Measurements from ENCODE around the gene KITLG.
"Not testable (repeated sequence)": the region's sequence is repeated elsewhere in the genome, so short reads cannot be mapped to it uniquely, and the experiment has no call there.

The KITLG gene, protein sequence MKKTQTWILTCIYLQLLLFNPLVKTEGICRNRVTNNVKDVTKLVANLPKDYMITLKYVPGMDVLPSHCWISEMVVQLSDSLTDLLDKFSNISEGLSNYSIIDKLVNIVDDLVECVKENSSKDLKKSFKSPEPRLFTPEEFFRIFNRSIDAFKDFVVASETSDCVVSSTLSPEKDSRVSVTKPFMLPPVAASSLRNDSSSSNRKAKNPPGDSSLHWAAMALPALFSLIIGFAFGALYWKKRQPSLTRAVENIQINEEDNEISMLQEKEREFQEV

DNA sequence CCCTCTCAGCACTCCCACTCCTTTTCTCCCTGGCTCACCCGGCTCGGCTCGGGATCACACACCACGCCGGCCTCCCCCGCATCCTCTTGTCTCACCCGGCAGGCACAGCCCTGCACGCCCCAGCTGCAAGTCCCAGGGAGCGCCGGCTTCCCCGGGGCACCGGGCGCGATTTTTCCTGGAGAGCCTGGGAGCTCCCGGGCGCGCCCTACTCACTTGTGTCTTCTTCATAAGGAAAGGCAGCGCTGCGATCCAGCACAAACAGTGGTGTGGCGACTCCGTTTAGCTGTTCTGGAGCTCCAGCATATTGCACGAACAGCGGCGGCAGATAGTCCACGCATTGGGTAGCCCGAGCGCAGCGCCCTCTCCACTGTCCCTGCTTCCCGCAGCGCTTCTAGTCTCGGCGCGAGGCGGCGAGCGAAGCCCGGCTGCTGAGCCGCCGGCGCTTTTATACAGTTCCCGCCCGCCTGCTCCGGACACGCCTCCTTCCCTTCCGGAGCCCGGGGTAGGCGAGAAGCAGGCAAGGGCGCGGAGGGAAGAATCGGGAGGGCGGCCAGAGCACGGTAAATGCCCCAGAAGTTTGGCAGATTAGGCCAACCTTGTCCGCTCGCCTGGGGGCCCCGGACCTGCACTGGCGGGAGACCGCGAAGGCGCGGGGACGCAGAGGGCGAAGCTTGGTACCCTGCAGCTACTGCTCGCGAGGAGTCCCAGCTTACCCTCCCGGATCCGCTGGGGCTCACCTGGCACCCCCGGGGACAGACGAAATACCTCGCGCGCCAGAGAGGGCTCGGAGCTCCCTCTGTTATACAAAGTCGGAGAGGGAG is at the start of gene KITLG:
Gene KITLG, minus strand, starts transcription at position 421 of the 821 bp plus-strand sequence. Its CDS starts 193 bp downstream, at position 228.
- Mint-ChIP-seq H3K36me3 (no peaks in the 10 kb centered on the region), H3K27ac (no peak within 1 kb of the TSS), H3K27me3 (peaks cover 31% of the 10 kb centered on the region), H3K4me3 (peak within 1 kb of the TSS; percentile 8), H3K9me3 (no peaks in the 10 kb centered on the region), H3K4me1 (peaks cover 8% of the 10 kb centered on the region)

DNA sequence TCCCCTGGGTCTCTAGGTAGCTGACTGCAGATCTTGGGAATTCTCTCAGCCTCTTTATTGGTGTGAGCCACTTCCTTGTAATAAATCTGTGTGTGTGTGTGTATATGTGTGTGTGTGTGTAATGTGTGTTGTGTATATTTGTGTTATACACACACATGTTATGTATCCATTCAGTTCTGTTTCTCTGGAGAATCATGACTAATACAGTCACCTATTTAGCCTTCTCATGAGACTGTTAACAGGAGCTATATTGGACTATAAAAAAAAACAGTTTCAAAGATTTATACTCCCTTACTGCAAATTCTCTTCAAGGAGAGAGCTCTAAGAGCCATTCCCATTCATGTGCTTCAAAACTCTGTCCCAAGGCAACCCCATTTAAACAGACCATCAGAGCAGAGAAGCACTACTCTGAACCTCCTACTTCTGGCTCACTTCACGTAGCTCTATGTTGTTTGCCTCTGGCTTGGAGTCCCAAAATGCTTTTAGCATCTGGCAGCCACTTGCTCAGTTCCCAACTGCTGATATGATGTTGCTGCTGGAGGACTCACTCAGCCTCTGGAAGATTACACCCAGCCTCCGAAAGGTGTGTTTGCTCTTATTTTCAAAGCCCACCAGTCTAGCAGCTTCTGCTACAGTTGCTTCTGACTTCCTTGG is 48.7 kb upstream of the KITLG start:
- Mint-ChIP-seq H3K9me3 (no peaks in the 10 kb centered on the region), H3K4me3 (no peak overlapping the region), H3K4me1 (no peaks in the 10 kb centered on the region), H3K27ac (no peak overlapping the region), H3K27me3 (no peaks in the 10 kb centered on the region), H3K36me3 (no peaks in the 10 kb centered on the region)

DNA sequence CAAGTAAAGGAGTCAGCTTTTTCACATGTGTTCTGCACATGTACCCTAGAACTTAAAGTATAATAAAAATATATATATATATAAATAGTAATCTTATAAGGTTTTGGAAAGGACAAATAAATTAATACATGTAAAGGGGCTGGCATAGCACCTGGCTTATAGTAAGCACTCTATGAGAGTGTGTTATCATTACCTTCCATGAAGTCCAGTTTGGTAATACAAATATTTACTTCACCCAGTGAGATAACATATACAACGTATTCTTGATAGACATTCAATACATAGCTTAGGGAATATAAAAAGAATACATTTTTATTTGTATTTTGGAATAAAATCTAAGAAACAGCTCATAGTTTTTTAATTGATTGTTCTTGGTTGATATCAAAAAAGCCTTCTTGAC is 47.8 kb upstream of the KITLG start:
- not testable (repeated sequence) for H3K27me3 Mint-ChIP-seq, H3K4me1 Mint-ChIP-seq, H3K9me3 Mint-ChIP-seq, H3K27ac Mint-ChIP-seq, H3K36me3 Mint-ChIP-seq, H3K4me3 Mint-ChIP-seq

DNA sequence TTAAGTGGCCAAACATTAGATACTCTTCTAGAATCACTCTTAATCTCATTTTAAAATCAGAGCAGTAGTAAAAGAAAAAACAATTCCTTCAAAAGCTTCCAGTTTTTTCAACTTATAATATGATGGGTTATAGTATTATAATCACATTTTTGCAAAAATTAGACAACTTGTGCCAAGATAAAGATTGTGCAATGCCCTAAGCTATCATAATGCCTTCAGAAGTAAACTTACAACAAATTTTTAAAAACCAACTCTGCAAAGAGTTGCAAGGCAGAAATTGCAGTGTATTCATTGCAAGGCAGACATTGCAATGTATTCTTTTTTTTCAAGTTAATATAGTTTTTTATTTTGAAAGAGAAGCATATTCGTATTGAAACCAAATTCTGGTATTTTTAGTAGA is 47.2 kb upstream of the KITLG start:
- H3K36me3 Mint-ChIP-seq, result no peaks in the 10 kb centered on the region
- no peaks in the 10 kb centered on the region for H3K27me3 Mint-ChIP-seq
- no peak overlapping the region for H3K27ac Mint-ChIP-seq
- H3K4me3 Mint-ChIP-seq, result no peak overlapping the region
- H3K9me3 Mint-ChIP-seq, result no peaks in the 10 kb centered on the region
- no peaks in the 10 kb centered on the region for H3K4me1 Mint-ChIP-seq

DNA sequence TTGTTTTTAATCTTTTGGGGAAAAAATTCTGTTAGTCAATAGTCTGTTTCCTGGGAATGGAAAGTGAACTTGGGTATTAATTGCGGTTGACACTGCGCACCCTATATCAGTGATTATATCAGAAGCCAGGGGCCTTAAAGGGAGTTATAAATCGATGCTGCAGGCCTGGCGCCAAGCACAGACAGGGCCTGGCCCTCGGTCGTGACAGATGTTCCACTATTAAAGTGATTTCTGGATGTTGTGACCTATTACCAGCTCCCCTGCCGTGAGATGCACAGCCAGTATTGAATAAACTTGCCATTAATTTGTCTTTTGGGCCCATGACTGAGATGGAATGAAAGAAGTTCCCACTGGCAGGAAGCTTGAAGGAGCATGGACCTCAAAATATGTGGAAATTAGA is 45.1 kb upstream of the KITLG start:
- no peaks in the 10 kb centered on the region for H3K9me3 Mint-ChIP-seq
- H3K36me3 Mint-ChIP-seq, result no peaks in the 10 kb centered on the region
- no peak overlapping the region for H3K27ac Mint-ChIP-seq
- no peaks in the 10 kb centered on the region for H3K4me1 Mint-ChIP-seq
- H3K4me3 Mint-ChIP-seq, result no peak overlapping the region
- no peaks in the 10 kb centered on the region for H3K27me3 Mint-ChIP-seq

DNA sequence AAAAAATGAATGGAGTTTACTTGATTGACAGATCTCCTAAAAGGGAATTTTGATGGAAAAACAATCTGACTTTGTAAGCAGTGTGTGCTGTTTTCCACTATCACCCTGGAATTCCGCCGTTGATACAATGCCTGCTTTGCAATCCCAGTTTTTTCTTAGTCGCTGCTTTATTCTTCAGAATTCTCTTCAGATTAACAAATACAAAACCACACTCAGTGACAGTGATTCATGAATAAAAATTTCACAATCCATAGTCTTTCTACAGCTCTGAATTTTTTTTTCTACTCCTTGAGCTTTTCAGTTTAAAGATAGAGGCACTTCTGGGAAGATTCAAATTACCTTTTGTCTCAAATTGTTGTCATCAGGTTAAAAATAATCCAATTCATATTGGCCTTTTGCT is 44.6 kb upstream of the KITLG start:
- Mint-ChIP-seq H3K4me1 (no peaks in the 10 kb centered on the region), H3K27ac (no peak overlapping the region), H3K36me3 (no peaks in the 10 kb centered on the region), H3K9me3 (no peaks in the 10 kb centered on the region), H3K4me3 (no peak overlapping the region), H3K27me3 (no peaks in the 10 kb centered on the region)

DNA sequence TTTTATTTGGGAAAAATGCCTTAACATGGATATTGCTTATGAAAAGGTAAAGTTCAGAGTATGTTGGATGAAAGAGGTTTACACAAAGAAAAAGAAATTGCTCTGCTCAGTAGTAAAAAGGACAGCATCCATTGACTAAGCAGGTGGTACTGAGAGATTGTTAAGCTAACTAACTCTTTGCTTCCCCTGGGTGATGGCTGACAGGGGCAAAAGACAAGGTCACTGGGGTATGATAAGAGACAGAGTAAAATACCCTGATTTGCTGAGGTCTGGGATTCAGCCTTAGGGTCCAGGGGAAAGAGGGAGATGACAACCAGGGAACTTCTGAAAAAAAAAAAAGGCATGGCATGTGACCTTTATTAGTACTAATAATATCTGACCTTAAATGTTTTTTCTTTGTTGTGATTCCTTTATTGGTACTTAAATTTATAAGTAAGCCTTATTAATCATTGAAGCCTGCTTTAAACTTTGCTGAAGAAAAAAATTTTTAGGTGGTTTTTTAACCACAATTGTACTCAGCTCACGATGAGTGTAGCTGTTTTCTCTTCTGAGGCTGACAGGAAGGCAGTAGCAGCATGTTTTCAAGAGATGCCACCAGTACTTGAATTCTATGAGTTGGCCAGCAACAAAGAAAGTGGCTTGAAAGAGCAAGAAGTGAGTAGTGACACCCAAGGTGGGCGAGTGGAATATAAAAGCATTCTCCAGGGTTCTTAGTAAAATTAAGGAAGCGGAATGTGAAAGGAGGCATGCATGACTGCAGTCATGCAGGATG is 43.7 kb upstream of the KITLG start:
- Mint-ChIP-seq H3K4me1 (no peaks in the 10 kb centered on the region), H3K9me3 (no peaks in the 10 kb centered on the region), H3K27me3 (no peaks in the 10 kb centered on the region), H3K27ac (no peak overlapping the region), H3K36me3 (no peaks in the 10 kb centered on the region), H3K4me3 (no peak overlapping the region)

DNA sequence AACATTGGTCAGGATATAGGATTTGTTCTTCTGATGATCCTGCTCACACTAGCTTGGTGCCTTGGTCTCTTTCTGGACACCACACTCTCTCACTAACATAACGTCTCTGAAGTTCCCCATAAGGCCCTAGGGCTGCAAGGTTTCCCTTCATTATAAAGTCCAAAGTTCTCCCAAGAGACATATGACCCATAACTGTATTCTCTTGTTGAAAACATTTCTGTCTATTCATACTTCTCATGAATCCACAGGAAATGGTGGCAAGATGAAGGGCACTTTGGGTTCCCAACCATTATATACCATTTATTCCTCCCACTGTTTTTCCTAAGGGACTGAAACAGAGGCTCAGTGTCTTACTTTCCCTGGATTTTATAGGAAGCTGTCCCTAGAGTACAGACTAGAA is 37.1 kb upstream of the KITLG start:
- peaks cover 1% of the 10 kb centered on the region for H3K27me3 Mint-ChIP-seq
- no peak overlapping the region for H3K27ac Mint-ChIP-seq
- H3K4me1 Mint-ChIP-seq, result no peaks in the 10 kb centered on the region
- H3K36me3 Mint-ChIP-seq, result no peaks in the 10 kb centered on the region
- H3K4me3 Mint-ChIP-seq, result no peak overlapping the region
- peaks cover 4% of the 10 kb centered on the region for H3K9me3 Mint-ChIP-seq

DNA sequence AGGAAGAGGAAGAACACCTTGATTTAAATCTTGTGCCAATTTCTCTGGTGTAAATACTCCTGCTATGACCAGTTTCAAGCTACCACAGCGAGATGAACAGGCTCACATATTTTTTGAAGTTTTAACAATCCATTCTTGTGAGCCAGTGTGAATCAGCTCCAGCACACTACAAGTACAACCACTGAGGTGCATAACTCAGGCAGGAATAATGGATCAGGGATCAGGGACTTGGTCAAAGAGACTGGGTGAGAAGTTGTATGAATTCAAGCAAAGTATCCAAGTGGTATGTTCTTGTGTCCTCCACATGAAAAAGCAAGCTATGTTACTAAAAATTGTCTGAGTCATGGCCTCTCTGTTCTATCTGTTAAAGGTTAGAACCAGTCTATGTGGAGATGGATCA is 35.2 kb upstream of the KITLG start:
- Mint-ChIP-seq H3K27me3 (peaks cover 1% of the 10 kb centered on the region), H3K9me3 (peaks cover 9% of the 10 kb centered on the region), H3K4me1 (no peaks in the 10 kb centered on the region), H3K36me3 (no peaks in the 10 kb centered on the region), H3K27ac (no peak overlapping the region), H3K4me3 (no peak overlapping the region)

DNA sequence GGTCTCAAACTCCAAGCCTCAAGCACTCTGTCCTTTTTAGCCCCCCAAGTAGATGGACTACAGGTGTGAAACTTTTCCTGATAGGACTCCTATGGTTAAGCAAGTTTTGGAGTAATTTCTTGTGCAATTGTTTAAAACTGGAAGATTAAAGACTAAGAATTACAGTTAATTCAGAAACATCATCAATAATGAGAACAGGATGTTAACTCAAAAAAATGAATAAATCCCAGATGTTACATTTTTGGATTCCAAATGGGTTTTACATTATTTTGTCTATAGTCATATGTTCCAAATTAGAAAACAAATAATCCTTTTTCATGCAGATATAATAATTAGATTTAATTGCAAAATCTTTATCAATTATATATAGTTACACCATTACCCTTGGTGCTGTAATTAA is 24.4 kb upstream of the KITLG start:
- Mint-ChIP-seq H3K27me3 (no peaks in the 10 kb centered on the region), H3K27ac (no peak overlapping the region), H3K9me3 (no peaks in the 10 kb centered on the region), H3K4me1 (no peaks in the 10 kb centered on the region), H3K4me3 (no peak overlapping the region), H3K36me3 (no peaks in the 10 kb centered on the region)

DNA sequence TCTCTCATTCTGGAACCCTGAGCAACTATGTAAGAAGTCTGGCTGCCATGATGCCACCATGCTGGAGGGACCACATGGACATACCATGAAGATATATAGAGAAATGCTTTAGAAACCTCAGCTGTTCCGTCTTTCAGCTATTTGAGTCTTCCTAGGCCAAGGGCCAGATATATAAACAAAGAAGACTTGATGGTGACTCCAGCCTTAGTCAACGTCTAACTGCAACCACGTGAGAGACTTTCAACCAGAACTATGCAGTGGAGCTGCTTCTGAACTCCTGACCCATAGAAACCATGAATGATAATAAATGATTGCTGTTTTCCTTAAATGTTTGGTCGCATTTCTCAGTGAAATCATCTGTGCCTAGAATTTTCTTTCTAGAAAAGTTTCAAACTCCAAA is 20.0 kb upstream of the KITLG start:
- Mint-ChIP-seq H3K27ac (no peak overlapping the region), H3K4me3 (no peak overlapping the region), H3K9me3 (no peaks in the 10 kb centered on the region), H3K4me1 (no peaks in the 10 kb centered on the region), H3K27me3 (no peaks in the 10 kb centered on the region), H3K36me3 (no peaks in the 10 kb centered on the region)

DNA sequence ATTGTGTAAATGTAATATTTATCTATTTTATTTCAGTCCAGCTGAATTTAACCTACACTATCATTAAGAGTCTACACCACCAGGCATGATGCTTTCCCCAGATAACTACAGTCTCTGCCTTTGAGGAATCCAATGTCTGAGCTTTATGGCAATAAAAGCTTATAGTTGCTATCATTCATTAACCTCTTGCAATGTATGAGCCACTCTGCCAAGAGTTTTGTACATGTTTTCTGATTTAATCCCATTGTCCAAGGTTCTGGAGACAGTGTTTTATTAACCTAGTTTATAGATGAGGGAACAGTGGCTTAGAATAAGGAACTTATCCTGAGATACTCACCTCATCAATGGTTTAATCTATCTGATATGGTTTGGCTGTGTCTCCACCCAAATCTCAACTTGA is 17.1 kb upstream of the KITLG start:
- no peaks in the 10 kb centered on the region for H3K9me3 Mint-ChIP-seq
- no peaks in the 10 kb centered on the region for H3K4me1 Mint-ChIP-seq
- no peaks in the 10 kb centered on the region for H3K36me3 Mint-ChIP-seq
- H3K27me3 Mint-ChIP-seq, result no peaks in the 10 kb centered on the region
- H3K4me3 Mint-ChIP-seq, result no peak overlapping the region
- H3K27ac Mint-ChIP-seq, result no peak overlapping the region

DNA sequence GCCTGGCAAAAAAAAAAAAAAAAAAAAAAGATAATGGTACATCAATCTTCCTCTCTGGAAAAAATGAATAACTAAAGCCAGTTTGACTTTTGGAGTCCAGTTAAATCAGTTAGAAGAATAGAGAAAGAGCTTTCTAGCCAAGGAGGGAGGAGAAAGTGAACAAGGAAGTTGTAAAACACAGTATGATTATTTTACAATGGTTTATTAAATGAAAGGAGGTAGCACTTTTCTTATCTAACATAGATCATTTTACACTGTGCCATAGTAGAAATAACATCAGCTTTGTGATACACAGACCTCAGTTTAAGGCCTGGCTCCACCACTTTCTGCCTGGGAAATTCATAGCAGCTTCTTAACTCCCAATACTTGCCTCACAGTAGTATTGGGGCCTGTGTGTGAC is 15.4 kb upstream of the KITLG start:
- H3K36me3 Mint-ChIP-seq, result no peaks in the 10 kb centered on the region
- no peak overlapping the region for H3K4me3 Mint-ChIP-seq
- no peaks in the 10 kb centered on the region for H3K4me1 Mint-ChIP-seq
- H3K9me3 Mint-ChIP-seq, result peaks cover 7% of the 10 kb centered on the region
- no peak overlapping the region for H3K27ac Mint-ChIP-seq
- H3K27me3 Mint-ChIP-seq, result no peaks in the 10 kb centered on the region

DNA sequence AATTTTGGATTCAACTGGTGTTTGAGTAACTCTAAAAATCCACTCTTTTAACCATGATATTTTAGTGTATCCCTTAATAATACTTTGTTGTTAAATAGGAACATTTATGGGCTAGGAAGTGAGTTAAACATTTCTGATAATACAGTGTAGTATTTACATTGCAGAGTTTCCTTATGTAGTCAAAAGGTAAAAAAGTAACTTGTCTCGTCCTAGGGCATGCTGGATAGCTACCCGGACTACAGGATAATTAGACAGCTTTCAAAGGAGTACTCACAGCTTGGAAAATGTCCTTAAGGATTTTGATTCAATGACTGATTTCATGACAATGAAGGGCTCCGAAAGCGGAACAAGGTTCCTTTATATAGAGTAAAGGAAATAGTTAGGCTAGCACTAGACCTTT is 14.5 kb upstream of the KITLG start:
- H3K36me3 Mint-ChIP-seq, result no peaks in the 10 kb centered on the region
- H3K27me3 Mint-ChIP-seq, result no peaks in the 10 kb centered on the region
- no peak overlapping the region for H3K27ac Mint-ChIP-seq
- H3K9me3 Mint-ChIP-seq, result peaks cover 7% of the 10 kb centered on the region
- no peaks in the 10 kb centered on the region for H3K4me1 Mint-ChIP-seq
- no peak overlapping the region for H3K4me3 Mint-ChIP-seq

DNA sequence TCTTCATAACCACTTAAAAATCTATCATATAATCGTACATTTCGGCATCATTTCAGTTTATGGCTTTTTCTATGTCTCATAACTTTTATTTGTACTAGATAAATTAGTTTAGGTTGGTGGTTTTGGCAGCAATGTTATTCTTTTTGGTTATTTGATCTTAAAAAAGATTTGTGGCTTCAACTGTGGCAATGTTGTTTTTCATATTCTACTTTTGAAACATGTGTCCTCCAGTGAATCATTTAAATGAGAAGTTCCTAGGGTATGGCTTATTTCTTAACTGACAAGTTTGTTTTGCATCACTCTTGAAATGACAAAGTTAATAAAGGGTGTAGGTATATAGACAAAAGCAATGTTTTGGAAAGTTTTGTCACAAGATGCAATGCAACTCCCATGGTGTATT is 11.1 kb upstream of the KITLG start:
- no peaks in the 10 kb centered on the region for H3K4me1 Mint-ChIP-seq
- H3K27ac Mint-ChIP-seq, result no peak overlapping the region
- H3K4me3 Mint-ChIP-seq, result no peak overlapping the region
- H3K27me3 Mint-ChIP-seq, result no peaks in the 10 kb centered on the region
- no peaks in the 10 kb centered on the region for H3K36me3 Mint-ChIP-seq
- peaks cover 12% of the 10 kb centered on the region for H3K9me3 Mint-ChIP-seq

DNA sequence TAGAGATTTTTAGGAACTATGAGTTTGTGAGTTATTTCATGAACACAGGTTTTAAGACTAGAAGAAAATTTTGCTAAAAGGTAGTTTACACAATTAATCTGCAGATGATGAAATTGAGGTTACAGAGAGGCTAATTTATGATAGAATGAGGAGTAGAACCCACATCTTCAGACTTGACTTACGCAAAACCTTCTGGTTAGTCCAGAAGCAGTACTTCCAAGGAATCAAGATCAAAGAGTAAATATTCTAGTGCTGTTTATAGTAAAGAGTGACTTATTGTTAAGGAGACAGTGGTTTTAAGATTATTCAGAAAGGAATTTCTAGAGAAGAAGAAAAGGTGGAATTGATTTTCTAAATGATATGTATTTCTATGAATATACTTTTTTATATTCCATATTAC is 10.6 kb upstream of the KITLG start:
- H3K27me3 Mint-ChIP-seq, result no peaks in the 10 kb centered on the region
- H3K4me3 Mint-ChIP-seq, result no peak overlapping the region

More for the DNA sequence above, 10.6 kb upstream of the KITLG start:
- Mint-ChIP-seq H3K36me3 (no peaks in the 10 kb centered on the region), H3K27ac (no peak overlapping the region), H3K9me3 (peaks cover 12% of the 10 kb centered on the region), H3K4me1 (no peaks in the 10 kb centered on the region)

Measured in activated naive CD4-positive, alpha-beta T cell treated with anti-CD3 and anti-CD28 coated beads, Interleukin-2, amount 50 U/mL, for 24 hours (primary cell).